Raji (cell line): ENCODE data around the gene TCOF1.

Source experiments
- POLR2A ChIP-seq: IDR thresholded peaks from 2 replicates; pipeline ENCODE4 v1.6.1; 2011; ENCODE audit warnings: low read depth, low read length, control low read depth; ENCODE audit not compliant: insufficient read depth

The TCOF1 gene

DNA sequence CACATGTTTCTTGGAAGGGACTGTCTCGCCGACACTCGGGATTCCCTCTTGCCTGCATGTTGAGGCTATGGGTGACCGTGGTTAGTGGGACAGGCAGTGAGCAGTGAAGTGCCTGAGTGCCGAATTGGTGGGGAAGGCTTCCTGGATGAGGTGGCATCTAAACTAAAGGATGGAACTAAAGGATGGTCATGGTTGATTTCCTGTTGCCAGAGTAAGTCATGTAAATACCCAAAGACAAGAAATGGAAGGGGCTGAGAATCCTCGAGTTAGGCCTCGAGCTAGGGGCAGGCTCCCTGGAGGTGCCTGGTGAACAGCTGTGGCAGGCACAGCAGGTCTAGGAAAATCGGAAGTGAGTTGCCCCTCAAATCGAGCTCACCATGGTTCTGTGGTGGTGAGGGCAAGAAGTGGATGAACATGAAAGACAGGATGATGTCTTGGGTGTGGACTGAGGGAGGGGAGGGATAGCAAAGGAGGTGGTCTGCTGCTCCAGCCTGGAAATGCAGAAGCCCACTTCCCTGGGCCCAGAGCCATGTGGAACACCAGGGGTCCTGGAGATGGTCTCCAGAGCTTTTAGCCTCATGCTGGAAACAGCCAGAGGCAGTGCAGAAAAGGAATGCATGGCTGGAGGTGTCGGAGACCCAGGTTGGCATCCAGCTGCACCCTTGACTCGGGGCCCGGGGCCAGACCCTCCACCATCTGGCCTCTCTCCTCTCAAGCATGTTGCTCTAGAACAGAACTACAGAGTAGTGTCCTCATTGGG lies 43.0 kb downstream of the TCOF1 start:
- peak; percentile 46; the same call in 1 of the 2 replicates for TF ChIP-seq POLR2A

DNA sequence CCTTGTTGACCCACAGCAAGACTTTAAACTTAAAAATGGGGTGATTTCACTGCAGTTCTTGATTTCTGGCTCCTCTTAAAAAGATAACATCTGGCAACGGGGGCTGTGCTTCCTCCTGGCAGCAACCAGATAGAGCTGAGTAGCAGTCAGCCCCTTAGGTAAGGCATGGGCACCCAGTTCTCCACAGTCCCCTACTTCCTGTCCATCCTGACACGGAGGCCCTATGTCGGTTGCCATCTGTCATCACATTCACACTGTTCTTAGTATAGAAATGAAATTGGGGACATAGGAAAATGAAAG lies 43.5 kb downstream of the TCOF1 start:
- TF ChIP-seq POLR2A = peak; percentile 48; the same call in 1 of the 2 replicates

- TF ChIP-seq POLR2A = no peak; the same call in 1 of the 2 replicates
Observed at GRCh38 chr5:150401376-150402228, 44.1 kb downstream of the TCOF1 start.

- TF ChIP-seq POLR2A = no peak
Observed at GRCh38 chr5:150402229-150402773, 44.8 kb downstream of the TCOF1 start.

- no peak for TF ChIP-seq POLR2A
Observed at GRCh38 chr5:150402901-150403342, 45.4 kb downstream of the TCOF1 start.

- TF ChIP-seq POLR2A = no peak
Observed at GRCh38 chr5:150404121-150404520, 46.6 kb downstream of the TCOF1 start.

- TF ChIP-seq POLR2A = no peak
Observed at GRCh38 chr5:150404535-150404934, 47.0 kb downstream of the TCOF1 start.

- TF ChIP-seq POLR2A = no peak
Observed at GRCh38 chr5:150404941-150405816, 47.7 kb downstream of the TCOF1 start.

DNA sequence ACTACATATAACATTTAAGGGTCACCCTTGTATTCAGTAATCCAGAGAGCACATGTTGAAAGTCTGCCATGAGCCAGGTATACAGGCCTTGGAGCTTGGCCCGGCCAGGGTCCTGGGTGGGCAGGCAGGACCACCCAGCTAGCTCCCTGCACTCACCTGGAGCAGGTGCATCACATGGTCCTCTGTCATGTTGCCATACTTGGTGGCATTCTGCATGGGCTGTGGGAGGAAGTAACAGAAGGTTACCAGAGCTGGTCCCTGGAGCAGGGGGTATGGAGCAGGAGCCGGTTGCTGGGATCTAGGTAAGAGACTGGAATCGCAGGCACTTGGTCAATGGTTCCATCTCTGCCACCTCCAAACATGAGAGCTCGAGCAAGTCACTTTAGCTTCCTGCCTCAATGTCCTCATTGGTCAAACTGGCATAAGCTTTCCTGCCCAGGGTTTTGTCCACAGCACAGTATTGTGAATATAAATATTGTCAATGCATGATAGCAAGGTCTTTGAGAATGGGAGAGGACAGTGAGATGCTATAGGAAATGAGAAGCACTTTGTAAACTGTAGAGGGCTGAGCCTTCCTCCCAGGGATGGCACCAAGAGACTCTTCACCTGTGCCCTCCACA lies 48.7 kb downstream of the TCOF1 start:
- TF ChIP-seq POLR2A = no peak

GRCh38 chr5:150406723-150407095 lies 49.2 kb downstream of the TCOF1 start:
- no peak for TF ChIP-seq POLR2A

GRCh38 chr5:150407096-150407720 lies 49.7 kb downstream of the TCOF1 start:
- no peak for TF ChIP-seq POLR2A

- TF ChIP-seq POLR2A = no peak
Observed at GRCh38 chr5:150408231-150408943, 50.9 kb downstream of the TCOF1 start.
